ENCODE results near the gene GALNT10.

Gene GALNT10

GRCh38 chr5:154394307-154394706 lies 203.8 kb downstream of the GALNT10 start:
- Histone ChIP-seq H3K79me2 (ENCODE audit: control insufficient read depth, insufficient read depth, low read length) (no peaks in the 10 kb centered on the region), H3K4me3 (ENCODE audit: low read length) (no peak overlapping the region), H3K4me1 (ENCODE audit: control insufficient read depth, low read depth, low read length) (no peaks in the 10 kb centered on the region), H3K79me1 (ENCODE audit: low read length) (no peaks in the 10 kb centered on the region), H3K36me3 (ENCODE audit: control insufficient read depth, insufficient read depth, low read length) (no peaks in the 10 kb centered on the region), H3K27ac (ENCODE audit: low read depth, low read length) (no peak overlapping the region), H2BK120ac (ENCODE audit: low read depth, low read length) (no peak overlapping the region), H2BK15ac (replicated peaks; ENCODE audit: low read depth) (no peak overlapping the region), H3K23ac (ENCODE audit: low read length) (no peak overlapping the region), H3K27me3 (ENCODE audit: insufficient read depth, low read length, poor library complexity) (no peaks in the 10 kb centered on the region), H3K56ac (ENCODE audit: low read length) (no peak overlapping the region), H3K4ac (ENCODE audit: low read depth, low read length) (no peak overlapping the region), H3K9ac (ENCODE audit: low read length) (no peak overlapping the region), H4K8ac (ENCODE audit: low read depth, low read length) (no peak overlapping the region), H3K4me2 (ENCODE audit: low read length) (no peak overlapping the region), H4K5ac (ENCODE audit: low read length) (no peak overlapping the region), H2BK5ac (ENCODE audit: low read length) (no peak overlapping the region), H2AK5ac (ENCODE audit: low read length) (no peak overlapping the region), H3K18ac (ENCODE audit: low read length) (no peak overlapping the region)
- DNase-seq = no peak
- no CpG with 5 or more reads among the region's 5 CpGs for WGBS (ENCODE audit: extremely low coverage, insufficient coverage, low lambda C conversion rate)

DNA sequence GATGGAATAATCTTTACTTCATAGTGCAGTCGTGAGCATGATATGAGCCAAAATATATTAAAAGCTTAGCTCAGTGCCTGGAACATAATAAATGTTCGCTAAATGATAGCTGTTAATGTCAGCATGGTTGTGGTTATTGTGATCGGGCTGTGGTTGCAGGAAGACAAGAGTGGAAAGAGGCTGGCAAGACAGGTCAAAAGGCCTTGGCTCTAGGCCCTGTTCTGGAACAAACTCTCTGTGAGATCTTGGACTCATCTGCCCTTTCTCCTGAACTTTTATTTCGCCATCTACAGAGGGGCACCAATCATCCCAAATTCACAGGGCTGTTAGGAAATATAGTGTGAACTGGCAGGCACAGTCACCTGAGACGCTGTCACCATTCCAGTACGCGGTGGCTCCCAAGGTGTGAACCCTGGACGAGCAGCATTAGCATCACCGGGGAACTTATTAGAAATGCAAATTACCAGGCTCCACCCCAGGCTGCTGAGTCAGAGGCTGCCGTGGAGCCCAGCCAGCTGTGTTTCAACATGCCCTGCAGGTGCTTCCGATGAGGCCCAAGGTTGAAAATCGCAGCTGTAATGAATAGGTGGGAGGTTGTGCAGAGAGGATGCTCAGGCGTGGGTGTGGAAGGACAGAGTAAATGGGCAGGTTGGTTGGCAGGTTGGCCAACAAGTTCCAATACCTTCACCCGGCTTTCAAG lies 205.0 kb downstream of the GALNT10 start:
- H3K23ac ChIP-seq (ENCODE audit: low read length) = no peak overlapping the region
- no peak overlapping the region for H2BK120ac ChIP-seq (ENCODE audit: low read depth, low read length)
- H4K8ac ChIP-seq (ENCODE audit: low read depth, low read length) = no peak overlapping the region
- no peak overlapping the region for H3K56ac ChIP-seq (ENCODE audit: low read length)
- H3K9ac ChIP-seq (ENCODE audit: low read length) = no peak overlapping the region
- no peak overlapping the region for H2AK5ac ChIP-seq (ENCODE audit: low read length)
- H4K5ac ChIP-seq (ENCODE audit: low read length) = no peak overlapping the region
- no peak overlapping the region for H3K4me2 ChIP-seq (ENCODE audit: low read length)
- no peaks in the 10 kb centered on the region for H3K36me3 ChIP-seq (ENCODE audit: control insufficient read depth, insufficient read depth, low read length)
- no peaks in the 10 kb centered on the region for H3K27me3 ChIP-seq (ENCODE audit: insufficient read depth, low read length, poor library complexity)
- no peak overlapping the region for H2BK15ac ChIP-seq (replicated peaks; ENCODE audit: low read depth)
- no peaks in the 10 kb centered on the region for H3K4me1 ChIP-seq (ENCODE audit: control insufficient read depth, low read depth, low read length)
- no peaks in the 10 kb centered on the region for H3K79me1 ChIP-seq (ENCODE audit: low read length)
- no peak overlapping the region for H3K4ac ChIP-seq (ENCODE audit: low read depth, low read length)
- no CpG with 5 or more reads among the region's 14 CpGs for WGBS (ENCODE audit: extremely low coverage, insufficient coverage, low lambda C conversion rate)
- no peak overlapping the region for H3K18ac ChIP-seq (ENCODE audit: low read length)
- H3K27ac ChIP-seq (ENCODE audit: low read depth, low read length) = no peak overlapping the region
- no peak overlapping the region for H2BK5ac ChIP-seq (ENCODE audit: low read length)
- H3K79me2 ChIP-seq (ENCODE audit: control insufficient read depth, insufficient read depth, low read length) = no peaks in the 10 kb centered on the region
- DNase-seq = peak; percentile 82
- H3K4me3 ChIP-seq (ENCODE audit: low read length) = no peak overlapping the region

GRCh38 chr5:154396128-154396527 lies 205.6 kb downstream of the GALNT10 start:
- no peaks in the 10 kb centered on the region for H3K79me2 ChIP-seq (ENCODE audit: control insufficient read depth, insufficient read depth, low read length)
- no peak overlapping the region for H2BK5ac ChIP-seq (ENCODE audit: low read length)
- H3K4me3 ChIP-seq (ENCODE audit: low read length) = no peak overlapping the region
- no peak overlapping the region for H2BK15ac ChIP-seq (replicated peaks; ENCODE audit: low read depth)
- DNase-seq = no peak
- no peak overlapping the region for H3K18ac ChIP-seq (ENCODE audit: low read length)
- no peak overlapping the region for H3K4me2 ChIP-seq (ENCODE audit: low read length)
- H2AK5ac ChIP-seq (ENCODE audit: low read length) = no peak overlapping the region
- no peak overlapping the region for H3K56ac ChIP-seq (ENCODE audit: low read length)
- H2BK120ac ChIP-seq (ENCODE audit: low read depth, low read length) = no peak overlapping the region
- no CpG with 5 or more reads among the region's 3 CpGs for WGBS (ENCODE audit: extremely low coverage, insufficient coverage, low lambda C conversion rate)
- no peak overlapping the region for H4K5ac ChIP-seq (ENCODE audit: low read length)
- H3K9ac ChIP-seq (ENCODE audit: low read length) = no peak overlapping the region
- no peaks in the 10 kb centered on the region for H3K79me1 ChIP-seq (ENCODE audit: low read length)
- no peaks in the 10 kb centered on the region for H3K4me1 ChIP-seq (ENCODE audit: control insufficient read depth, low read depth, low read length)
- H4K8ac ChIP-seq (ENCODE audit: low read depth, low read length) = no peak overlapping the region
- no peak overlapping the region for H3K27ac ChIP-seq (ENCODE audit: low read depth, low read length)
- H3K4ac ChIP-seq (ENCODE audit: low read depth, low read length) = no peak overlapping the region
- no peaks in the 10 kb centered on the region for H3K36me3 ChIP-seq (ENCODE audit: control insufficient read depth, insufficient read depth, low read length)
- H3K27me3 ChIP-seq (ENCODE audit: insufficient read depth, low read length, poor library complexity) = no peaks in the 10 kb centered on the region
- no peak overlapping the region for H3K23ac ChIP-seq (ENCODE audit: low read length)

- no peaks in the 10 kb centered on the region for H3K27me3 ChIP-seq (ENCODE audit: insufficient read depth, low read length, poor library complexity)
- H3K56ac ChIP-seq (ENCODE audit: low read length) = no peak overlapping the region
- no CpG with 5 or more reads among the region's 10 CpGs for WGBS (ENCODE audit: extremely low coverage, insufficient coverage, low lambda C conversion rate)
- no peak for DNase-seq
- no peak overlapping the region for H3K27ac ChIP-seq (ENCODE audit: low read depth, low read length)
- no peak overlapping the region for H4K8ac ChIP-seq (ENCODE audit: low read depth, low read length)
- H3K4me2 ChIP-seq (ENCODE audit: low read length) = no peak overlapping the region
- H3K4me3 ChIP-seq (ENCODE audit: low read length) = no peak overlapping the region
- H3K36me3 ChIP-seq (ENCODE audit: control insufficient read depth, insufficient read depth, low read length) = no peaks in the 10 kb centered on the region
- H2AK5ac ChIP-seq (ENCODE audit: low read length) = no peak overlapping the region
- no peak overlapping the region for H2BK15ac ChIP-seq (replicated peaks; ENCODE audit: low read depth)
- H4K5ac ChIP-seq (ENCODE audit: low read length) = no peak overlapping the region
- H2BK5ac ChIP-seq (ENCODE audit: low read length) = no peak overlapping the region
- no peaks in the 10 kb centered on the region for H3K79me2 ChIP-seq (ENCODE audit: control insufficient read depth, insufficient read depth, low read length)
- H3K18ac ChIP-seq (ENCODE audit: low read length) = no peak overlapping the region
- H3K4ac ChIP-seq (ENCODE audit: low read depth, low read length) = no peak overlapping the region
- no peaks in the 10 kb centered on the region for H3K79me1 ChIP-seq (ENCODE audit: low read length)
- no peak overlapping the region for H3K9ac ChIP-seq (ENCODE audit: low read length)
- no peak overlapping the region for H2BK120ac ChIP-seq (ENCODE audit: low read depth, low read length)
- H3K23ac ChIP-seq (ENCODE audit: low read length) = no peak overlapping the region
- H3K4me1 ChIP-seq (ENCODE audit: control insufficient read depth, low read depth, low read length) = no peaks in the 10 kb centered on the region
Observed at GRCh38 chr5:154397652-154398406, 207.3 kb downstream of the GALNT10 start.

DNA sequence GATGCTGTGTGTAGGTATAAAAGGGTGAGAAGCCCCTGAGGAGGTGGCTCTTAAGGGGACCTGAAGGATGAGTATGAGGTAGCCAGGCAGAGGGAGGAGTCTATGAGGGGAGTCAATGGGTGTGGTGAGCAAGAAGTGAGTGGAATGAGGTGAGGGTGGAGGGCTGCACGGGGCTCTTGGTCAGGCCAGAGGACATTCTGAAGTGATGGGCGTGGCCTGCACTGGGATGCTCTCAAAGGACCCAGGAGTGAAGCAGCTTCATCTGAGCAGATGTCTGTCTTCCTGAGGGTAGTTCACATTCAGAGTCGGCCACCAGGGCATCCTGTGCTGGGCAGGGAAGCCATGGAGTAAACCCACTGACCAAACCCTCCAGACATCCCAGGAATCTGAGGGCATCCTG lies 210.1 kb downstream of the GALNT10 start:
- no peak for DNase-seq
- Histone ChIP-seq H3K18ac (ENCODE audit: low read length) (no peak overlapping the region), H3K27me3 (ENCODE audit: insufficient read depth, low read length, poor library complexity) (no peaks in the 10 kb centered on the region), H3K9ac (ENCODE audit: low read length) (no peak overlapping the region), H3K4me2 (ENCODE audit: low read length) (no peak overlapping the region), H2BK15ac (replicated peaks; ENCODE audit: low read depth) (no peak overlapping the region), H2AK5ac (ENCODE audit: low read length) (no peak overlapping the region), H3K27ac (ENCODE audit: low read depth, low read length) (no peak overlapping the region), H3K36me3 (ENCODE audit: control insufficient read depth, insufficient read depth, low read length) (no peaks in the 10 kb centered on the region), H3K4me1 (ENCODE audit: control insufficient read depth, low read depth, low read length) (no peaks in the 10 kb centered on the region), H3K56ac (ENCODE audit: low read length) (no peak overlapping the region), H3K4ac (ENCODE audit: low read depth, low read length) (no peak overlapping the region), H3K79me1 (ENCODE audit: low read length) (no peaks in the 10 kb centered on the region), H4K8ac (ENCODE audit: low read depth, low read length) (no peak overlapping the region), H2BK120ac (ENCODE audit: low read depth, low read length) (no peak overlapping the region), H3K4me3 (ENCODE audit: low read length) (no peak overlapping the region), H4K5ac (ENCODE audit: low read length) (no peak overlapping the region), H3K23ac (ENCODE audit: low read length) (no peak overlapping the region), H2BK5ac (ENCODE audit: low read length) (no peak overlapping the region), H3K79me2 (ENCODE audit: control insufficient read depth, insufficient read depth, low read length) (no peaks in the 10 kb centered on the region)
- no CpG with 5 or more reads among the region's 3 CpGs for WGBS (ENCODE audit: extremely low coverage, insufficient coverage, low lambda C conversion rate)

Measured in mesendoderm (in vitro differentiated cells).